IMR-90 (cell line): ENCODE data around the gene ABCB4. TPM values are rescaled to one million over a fixed set of nuclear protein-coding genes. Genes with fewer than 3 reads are reported as not detected.

Source experiments
- ATAC-seq: fragments of 200-7000 bp; cut with Tn5 transposase; 2 replicates; pipeline ENCODE4 v1.9.1; 2020; ENCODE audit warnings: low read depth, mild to moderate bottlenecking, moderate library complexity
- BruUV-seq: library from RNA; stranded (reverse); fragments of 400-500 nt; replicated peaks from 2 replicates; lab custom pipeline; 2021; lab: Mats Ljungman, UMichigan
- CTCF ChIA-PET: fragments of 300-600 bp; formaldehyde crosslinking; extraction: SDS; loops from one replicate; lab custom pipeline; 2021; ENCODE audit warnings: antibody characterized with exemption; lab: Yijun Ruan, JAX
- POLR2A ChIA-PET: fragments of 300-600 bp; sonication (Branson Sonifier 250); formaldehyde crosslinking; loops from one replicate; lab custom pipeline; 2022; ENCODE audit warnings: antibody characterized with exemption; ENCODE audit not compliant: unreplicated experiment; lab: Charles Lee
- DNase-seq: peaks from one replicate; pipeline ENCODE4 v3.0.0; 2013
- H2AFZ ChIP-seq: replicated peaks from 2 replicates; pipeline ENCODE3; 2013; ENCODE audit warnings: low read length, mild to moderate bottlenecking; ENCODE audit not compliant: poor library complexity
- H2AK5ac ChIP-seq: 2 replicates; pipeline ENCODE4 v1.6.1; 2013; ENCODE audit warnings: low read depth, low read length, inconsistent platforms
- H2AK9ac ChIP-seq: replicated peaks from 2 replicates; pipeline ENCODE3; 2013; ENCODE audit warnings: mild to moderate bottlenecking, low read depth, low read length, moderate library complexity; ENCODE audit not compliant: poor library complexity
- H2BK120ac ChIP-seq: 2 replicates; pipeline ENCODE4 v1.6.1; 2013; ENCODE audit warnings: low read depth, low read length, inconsistent platforms
- H2BK15ac ChIP-seq: 3 replicates; pipeline ENCODE4 v1.6.1; 2013; ENCODE audit warnings: low read depth, low read length, inconsistent platforms
- H2BK20ac ChIP-seq: 2 replicates; pipeline ENCODE4 v1.6.1; 2013; ENCODE audit warnings: low read depth, mild to moderate bottlenecking, inconsistent platforms, low read length, moderate library complexity
- H2BK5ac ChIP-seq: 2 replicates; pipeline ENCODE4 v1.6.1; 2013; ENCODE audit warnings: mild to moderate bottlenecking, low read depth, low read length, inconsistent platforms; ENCODE audit not compliant: poor library complexity, severe bottlenecking
- H3K14ac ChIP-seq: replicated peaks from 2 replicates; pipeline ENCODE4 v1.6.1; 2013; ENCODE audit warnings: low read depth, low read length, inconsistent platforms
- H3K18ac ChIP-seq: 2 replicates; pipeline ENCODE4 v1.6.1; 2013; ENCODE audit warnings: low read depth, low read length, control low read depth
- H3K23ac ChIP-seq: 2 replicates; pipeline ENCODE4 v1.6.1; 2013; ENCODE audit warnings: low read depth, low read length, inconsistent platforms
- H3K27ac ChIP-seq: 2 replicates; pipeline ENCODE4 v1.5.1; 2013; ENCODE audit warnings: mild to moderate bottlenecking, control low read depth, low read length; ENCODE audit not compliant: insufficient read depth
- H3K27me3 ChIP-seq: 2 replicates; pipeline ENCODE4 v1.6.1; 2013; ENCODE audit warnings: low read length; ENCODE audit not compliant: control insufficient read depth, insufficient read depth
- H3K36me3 ChIP-seq: 2 replicates; pipeline ENCODE4 v1.6.1; 2013; ENCODE audit warnings: low read length, mixed read lengths; ENCODE audit not compliant: control insufficient read depth, insufficient read depth
- H3K4ac ChIP-seq: 2 replicates; pipeline ENCODE4 v1.6.1; 2013; ENCODE audit warnings: low read depth, low read length, inconsistent platforms
- H3K4me1 ChIP-seq: 2 replicates; pipeline ENCODE4 v1.6.1; 2013; ENCODE audit warnings: low read length, mixed read lengths; ENCODE audit not compliant: control insufficient read depth, insufficient read depth
- H3K4me2 ChIP-seq: 2 replicates; pipeline ENCODE4 v1.6.1; 2013; ENCODE audit warnings: low read depth, mild to moderate bottlenecking, control low read depth, low read length, moderate library complexity
- H3K4me3 ChIP-seq: 2 replicates; pipeline ENCODE4 v1.5.1; 2013; ENCODE audit warnings: low read depth, mild to moderate bottlenecking, control low read depth, low read length, moderate library complexity; ENCODE audit not compliant: insufficient read depth
- H3K56ac ChIP-seq: 2 replicates; pipeline ENCODE4 v1.6.1; 2013; ENCODE audit warnings: low read length, inconsistent platforms; ENCODE audit not compliant: insufficient read depth; ENCODE audit errors: extremely low read depth
- H3K79me1 ChIP-seq, 2 experiments: 2 replicates each; pipeline ENCODE4 v1.6.1; 2013; ENCODE audit warnings: low read length in 2 of 2, inconsistent platforms in 1 of 2, low read depth in 1 of 2
- H3K9ac ChIP-seq: 2 replicates; pipeline ENCODE4 v1.6.1; 2013; ENCODE audit warnings: low read depth, low read length, control low read depth
- H3K9me1 ChIP-seq: 2 replicates; pipeline ENCODE4 v1.6.1; 2013; ENCODE audit warnings: low read length, inconsistent platforms; ENCODE audit not compliant: insufficient read depth
- H3K9me3 ChIP-seq: 2 replicates; pipeline ENCODE4 v1.6.1; 2013; ENCODE audit warnings: low read length; ENCODE audit not compliant: control insufficient read depth, insufficient read depth
- H4K20me1 ChIP-seq: 2 replicates; pipeline ENCODE4 v1.6.1; 2013; ENCODE audit warnings: low read length, inconsistent platforms; ENCODE audit not compliant: insufficient read depth
- H4K5ac ChIP-seq: 2 replicates; pipeline ENCODE4 v1.6.1; 2013; ENCODE audit warnings: mild to moderate bottlenecking, low read depth, low read length, control low read depth
- H4K8ac ChIP-seq, 2 experiments: 2 replicates each; pipeline ENCODE4 v1.6.1; 2013; ENCODE audit warnings: low read depth in 2 of 2, low read length in 2 of 2, control low read depth in 1 of 2, inconsistent platforms in 1 of 2
- H4K91ac ChIP-seq: 2 replicates; pipeline ENCODE4 v1.6.1; 2013; ENCODE audit warnings: low read depth, low read length, inconsistent platforms; ENCODE audit not compliant: insufficient read depth
- CEBPB ChIP-seq: IDR thresholded peaks from 2 replicates; pipeline ENCODE4 v1.6.1; 2012; ENCODE audit warnings: low read depth, low read length, improper control_type of control experiment
- CHD1 ChIP-seq: IDR thresholded peaks from 2 replicates; pipeline ENCODE4 v1.6.1; 2012; ENCODE audit warnings: low read depth, low read length, improper control_type of control experiment
- MAFK ChIP-seq: IDR thresholded peaks from 2 replicates; pipeline ENCODE4 v1.6.1; 2012; ENCODE audit warnings: low read depth, low read length, improper control_type of control experiment
- MAZ ChIP-seq: IDR thresholded peaks from 2 replicates; pipeline ENCODE4 v1.6.1; 2012; ENCODE audit warnings: low read depth, mild to moderate bottlenecking, low read length, improper control_type of control experiment, moderate library complexity, borderline replicate concordance
- NFE2L2 ChIP-seq: fragments of 150-350 bp; IDR thresholded peaks from 2 replicates; pipeline ENCODE4 v1.6.1; 2016; ENCODE audit warnings: low read depth, mild to moderate bottlenecking, low read length
- RCOR1 ChIP-seq: IDR thresholded peaks from 2 replicates; pipeline ENCODE4 v1.6.1; 2012; ENCODE audit warnings: mild to moderate bottlenecking, low read length, improper control_type of control experiment; ENCODE audit not compliant: insufficient replicate concordance
- SMC3 ChIP-seq: fragments of 150-350 bp; IDR thresholded peaks from 2 replicates; pipeline ENCODE4 v1.6.1; 2016; ENCODE audit warnings: low read depth, mild to moderate bottlenecking, antibody characterized with exemption, low read length, moderate library complexity
- WGBS, 2 experiments: methylation state at CpG; one replicate each; pipeline versions ENCODE4 v1.1.5 to v1.1.7; 2013; ENCODE audit warnings: missing lambda C conversion rate in 2 of 2; ENCODE audit not compliant: insufficient read length in 1 of 2; ENCODE audit errors: extremely low coverage in 2 of 2; 5-methylcytosine and 5-hydroxymethylcytosine counted together
- dilution Hi-C: fragments of 300-500 bp; cut with HindIII; formaldehyde crosslinking; loops from one replicate; pipeline ENCODE4 v1.14.3; 2018; ENCODE audit warnings: low sequenced_read_pairs; ENCODE audit not compliant: unreplicated experiment
- in situ Hi-C: fragments of 300-500 bp; cut with MboI; formaldehyde crosslinking; loops from 3 replicates; pipeline ENCODE4 v1.14.3; 2019; ENCODE audit warnings: low sequenced_read_pairs, inconsistent platforms, mixed read lengths
- intact Hi-C: fragments of 100-400 bp; cut with micrococcal nuclease; formaldehyde crosslinking; loops from 2 replicates; pipeline ENCODE4 v1.10.0; 2022
- polyA plus RNA-seq, 3 experiments: library from polyadenylated mRNA; depleted of rRNA; stranded (reverse); fragments of >200 nt; gene quantifications; 2 replicates each; pipeline ENCODE4 v1.2.3, GENCODE V29; 2012; ENCODE audit warnings: low replicate concordance in 1 of 3
- total RNA-seq: library from RNA; depleted of rRNA; stranded (reverse); fragments of >200 nt; gene quantifications from 2 replicates; pipeline ENCODE4 v1.2.3, GENCODE V29; 2012
- TF ChIP-seq, protein P1 (sequence below): fragments of 150-350 bp; IDR thresholded peaks from 2 replicates; pipeline ENCODE4 v1.6.1; 2017; ENCODE audit warnings: mild to moderate bottlenecking, antibody characterized with exemption, low read length, low read depth

The ABCB4 gene
- total and polyA plus RNA-seq, 2 of the 4 experiments (the other 2 are of a cell fraction): not detected

DNA sequence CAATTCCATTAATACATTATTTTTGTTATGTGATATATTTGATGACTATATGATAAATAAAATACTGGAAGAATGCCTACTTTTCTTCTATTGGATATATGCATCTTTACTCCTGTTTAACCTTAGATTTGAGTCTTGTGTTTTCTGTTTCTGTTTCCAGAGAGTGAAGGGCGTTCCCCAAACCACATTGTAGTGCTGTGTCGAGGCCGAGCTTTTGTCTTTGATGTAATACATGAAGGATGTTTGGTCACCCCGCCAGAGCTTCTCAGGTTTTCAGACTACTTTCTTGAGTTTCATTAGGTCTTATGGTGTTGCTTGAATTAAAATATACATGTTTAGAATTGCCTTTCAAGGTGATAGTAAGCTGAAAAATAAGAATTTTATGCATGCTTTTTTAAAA lies 106.3 kb downstream of the ABCB4 start:
- H2BK5ac ChIP-seq: no peak overlapping the region
- H2BK15ac ChIP-seq: no peak overlapping the region
- BruUV-seq: no TSS peak
- no peak overlapping the region for H2BK20ac ChIP-seq
- H3K27ac ChIP-seq: no peak overlapping the region
- no CpG with 5 or more reads among the region's 4 CpGs for WGBS, 2 experiments
- H3K79me1 ChIP-seq: no peaks in the 10 kb centered on the region
- no peaks in the 10 kb centered on the region for H3K27me3 ChIP-seq
- no peak overlapping the region for H2BK120ac ChIP-seq
- no peak overlapping the region for H3K23ac ChIP-seq
- no peak overlapping the region for H2AFZ ChIP-seq
- H3K56ac ChIP-seq: no peak overlapping the region
- no peak overlapping the region for H3K4ac ChIP-seq
- in situ Hi-C loops: no loop called here
- dilution Hi-C loops: no loop called here
- H3K36me3 ChIP-seq: peaks cover 7% of the 10 kb centered on the region
- DNase-seq (no peak), ATAC-seq (no peak)
- H3K4me2 ChIP-seq: no peak overlapping the region
- ChIA-PET POLR2A (no interaction called here), CTCF (interaction anchor here (0.9 kb wide), 1 partner anchor 10 kb away, joined by 4 read pairs; no protein-coding TSS in a partner anchor)
- no peak overlapping the region for H3K18ac ChIP-seq
- no peak overlapping the region for H3K4me3 ChIP-seq
- H3K4me1 ChIP-seq: no peaks in the 10 kb centered on the region
- H3K9me3 ChIP-seq: no peaks in the 10 kb centered on the region
- no peak overlapping the region for H3K14ac ChIP-seq
- no peak overlapping the region for H4K91ac ChIP-seq
- no peak overlapping the region for H2AK5ac ChIP-seq
- H4K8ac ChIP-seq: no peak overlapping the region
- H4K5ac ChIP-seq: no peak overlapping the region
- no peaks in the 10 kb centered on the region for H4K20me1 ChIP-seq
- no peaks in the 10 kb centered on the region for H3K9me1 ChIP-seq
- no peak overlapping the region for H3K9ac ChIP-seq
- intact Hi-C loops: no loop called here
- no peak overlapping the region for H2AK9ac ChIP-seq
- TF ChIP-seq CEBPB (no peak), CHD1 (no peak), SMC3 (no peak), MAFK (no peak), NFE2L2 (no peak), MAZ (no peak), RCOR1 (no peak)
- TF ChIP-seq, protein P1, sequence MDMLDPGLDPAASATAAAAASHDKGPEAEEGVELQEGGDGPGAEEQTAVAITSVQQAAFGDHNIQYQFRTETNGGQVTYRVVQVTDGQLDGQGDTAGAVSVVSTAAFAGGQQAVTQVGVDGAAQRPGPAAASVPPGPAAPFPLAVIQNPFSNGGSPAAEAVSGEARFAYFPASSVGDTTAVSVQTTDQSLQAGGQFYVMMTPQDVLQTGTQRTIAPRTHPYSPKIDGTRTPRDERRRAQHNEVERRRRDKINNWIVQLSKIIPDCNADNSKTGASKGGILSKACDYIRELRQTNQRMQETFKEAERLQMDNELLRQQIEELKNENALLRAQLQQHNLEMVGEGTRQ: no peak
